Progenitor cell of endocrine pancreas (in vitro differentiated cells): Measurements from ENCODE around the gene SCUBE1. TPM values are rescaled to one million over a fixed set of nuclear protein-coding genes. Genes with fewer than 3 reads are reported as not detected.
A peak's percentile ranks its signal among the peaks of the same experiment; 100 is the strongest.
"Not testable (repeated sequence)": the region's sequence is repeated elsewhere in the genome, so short reads cannot be mapped to it uniquely, and the experiment has no call there.

Experiments used
- DNase-seq: peaks from one replicate; pipeline ENCODE4 v3.0.0; 2021; ENCODE audit warnings: low spot score; ENCODE audit not compliant: unreplicated experiment
- H3K27ac Mint-ChIP-seq: 2 replicates; pipeline ENCODE4 v1.8.0; 2021; ENCODE audit warnings: mild to moderate bottlenecking, moderate library complexity, mixed read lengths
- H3K27me3 Mint-ChIP-seq: 2 replicates; pipeline ENCODE4 v1.8.0; 2021; ENCODE audit warnings: mixed read lengths
- H3K36me3 Mint-ChIP-seq: 2 replicates; pipeline ENCODE4 v1.8.0; 2022; ENCODE audit warnings: mixed read lengths; ENCODE audit not compliant: insufficient read depth
- H3K4me1 Mint-ChIP-seq: 2 replicates; pipeline ENCODE4 v1.8.0; 2021; ENCODE audit warnings: low read depth, mixed read lengths
- H3K4me3 Mint-ChIP-seq: 2 replicates; pipeline ENCODE4 v1.8.0; 2021; ENCODE audit warnings: low read depth, mild to moderate bottlenecking, moderate library complexity, mixed read lengths
- H3K9me3 Mint-ChIP-seq: 2 replicates; pipeline ENCODE4 v1.8.0; 2021; ENCODE audit warnings: low read depth, mixed read lengths
- CTCF ChIP-seq: fragments of 200-600 bp; sonication (generic); IDR thresholded peaks from one replicate; pipeline ENCODE4 v1.5.0; 2021; ENCODE audit warnings: antibody characterized with exemption, mild to moderate bottlenecking; ENCODE audit not compliant: unreplicated experiment
- total RNA-seq: library from RNA; stranded (reverse); gene quantifications from 2 replicates; pipeline ENCODE4 v1.2.1, GENCODE V29; 2021

Gene SCUBE1
- total RNA-seq, 1 donor from 2014 or later = 4.5 TPM

DNA sequence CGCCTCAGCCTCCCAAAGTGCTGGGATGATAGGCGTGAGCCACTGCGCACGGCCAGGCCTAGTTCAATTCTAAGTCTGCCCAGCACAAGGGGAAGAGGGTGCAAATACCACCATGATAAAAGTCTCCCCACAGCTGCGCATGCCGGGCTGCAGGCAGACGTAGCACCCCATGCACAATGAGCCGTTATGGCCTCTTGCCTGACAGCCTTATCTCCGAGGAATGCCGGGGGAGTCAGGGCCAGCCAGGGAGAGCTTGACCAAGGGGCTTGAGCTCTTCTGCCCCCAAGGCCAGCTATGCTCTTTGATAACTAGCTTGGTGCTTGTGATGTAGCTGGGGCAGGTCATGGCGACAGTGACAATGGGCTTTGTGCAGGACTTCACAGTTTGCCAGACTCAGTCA lies 13.7 kb upstream of the SCUBE1 start:
- no peaks in the 10 kb centered on the region for H3K4me1 Mint-ChIP-seq
- H3K9me3 Mint-ChIP-seq = no peaks in the 10 kb centered on the region
- peaks cover 14% of the 10 kb centered on the region for H3K27me3 Mint-ChIP-seq
- no peak overlapping the region for H3K4me3 Mint-ChIP-seq
- DNase-seq = no peak
- no peaks in the 10 kb centered on the region for H3K36me3 Mint-ChIP-seq
- H3K27ac Mint-ChIP-seq = no peak overlapping the region
- TF ChIP-seq CTCF = no peak

DNA sequence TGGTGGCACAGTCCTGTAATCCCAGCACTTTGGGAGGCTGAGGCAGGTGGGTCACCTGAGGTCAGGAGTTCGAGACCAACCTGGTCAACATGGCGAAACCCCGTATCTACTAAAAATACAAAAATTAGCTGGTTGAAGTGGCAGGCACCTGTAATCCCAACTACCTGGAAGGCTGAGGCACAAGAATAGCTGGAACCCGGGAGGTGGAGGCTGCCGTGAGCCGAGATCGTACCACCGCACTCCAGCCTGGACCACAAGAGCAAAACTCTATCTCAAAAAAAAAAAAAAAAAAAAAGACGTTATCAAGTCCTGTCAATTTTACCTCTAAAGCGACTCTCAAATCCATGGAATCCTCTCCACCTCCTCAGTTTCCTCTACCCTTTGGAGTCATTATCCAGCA lies 12.5 kb upstream of the SCUBE1 start:
- H3K9me3 Mint-ChIP-seq, H3K4me3 Mint-ChIP-seq, DNase-seq, H3K4me1 Mint-ChIP-seq, H3K27ac Mint-ChIP-seq, H3K36me3 Mint-ChIP-seq: not testable (repeated sequence)
- H3K27me3 Mint-ChIP-seq = peaks cover 20% of the 10 kb centered on the region

- H3K36me3 Mint-ChIP-seq = no peaks in the 10 kb centered on the region
- no peak for TF ChIP-seq CTCF
- H3K9me3 Mint-ChIP-seq = no peaks in the 10 kb centered on the region
- H3K27me3 Mint-ChIP-seq = peaks cover 40% of the 10 kb centered on the region
- no peaks in the 10 kb centered on the region for H3K4me1 Mint-ChIP-seq
- H3K4me3 Mint-ChIP-seq = no peak overlapping the region
- H3K27ac Mint-ChIP-seq = no peak overlapping the region
- DNase-seq = no peak
Observed at GRCh38 chr22:43351966-43352345, 8.8 kb upstream of the SCUBE1 start.

GRCh38 chr22:43349636-43350035 lies 6.5 kb upstream of the SCUBE1 start:
- TF ChIP-seq CTCF = no peak
- no peak overlapping the region for H3K4me3 Mint-ChIP-seq
- DNase-seq = no peak
- peaks cover 2% of the 10 kb centered on the region for H3K4me1 Mint-ChIP-seq
- no peaks in the 10 kb centered on the region for H3K36me3 Mint-ChIP-seq
- H3K27ac Mint-ChIP-seq = no peak overlapping the region
- H3K9me3 Mint-ChIP-seq = no peaks in the 10 kb centered on the region
- peaks cover 57% of the 10 kb centered on the region for H3K27me3 Mint-ChIP-seq

GRCh38 chr22:43346521-43346929 lies 3.4 kb upstream of the SCUBE1 start:
- Mint-ChIP-seq H3K9me3 (no peaks in the 10 kb centered on the region), H3K27ac (no peak overlapping the region), H3K36me3 (no peaks in the 10 kb centered on the region), H3K4me1 (peaks cover 2% of the 10 kb centered on the region), H3K4me3 (no peak overlapping the region), H3K27me3 (peaks cover 67% of the 10 kb centered on the region)
- peak; percentile 72 for DNase-seq
- peak; percentile 81 for TF ChIP-seq CTCF

- no peak overlapping the region for H3K27ac Mint-ChIP-seq
- no peaks in the 10 kb centered on the region for H3K9me3 Mint-ChIP-seq
- H3K27me3 Mint-ChIP-seq = peaks cover 71% of the 10 kb centered on the region
- DNase-seq = no peak
- H3K4me3 Mint-ChIP-seq = no peak overlapping the region
- peaks cover 2% of the 10 kb centered on the region for H3K4me1 Mint-ChIP-seq
- no peaks in the 10 kb centered on the region for H3K36me3 Mint-ChIP-seq
- TF ChIP-seq CTCF = no peak
Observed at GRCh38 chr22:43345761-43346301, 2.7 kb upstream of the SCUBE1 start.
